H9 (cell line): ENCODE data around the gene LIMS3. TPM values are rescaled to one million over a fixed set of nuclear protein-coding genes. Genes with fewer than 3 reads are reported as not detected.
"Not testable (repeated sequence)": the region's sequence is repeated elsewhere in the genome, so short reads cannot be mapped to it uniquely, and the experiment has no call there.

Source experiments
- DNase-seq: peaks from one replicate; pipeline ENCODE4 v3.0.0-alpha.2; 2017
- H2AFZ ChIP-seq: one replicate; pipeline ENCODE4 v1.6.1; 2013; ENCODE audit warnings: mild to moderate bottlenecking, low read length, control low read depth, moderate library complexity
- H2AK5ac ChIP-seq: 2 replicates; pipeline ENCODE4 v1.6.1; 2013; ENCODE audit warnings: low read length, control low read depth, mixed read lengths; ENCODE audit not compliant: insufficient read length
- H2BK120ac ChIP-seq: one replicate; pipeline ENCODE4 v1.6.1; 2013; ENCODE audit warnings: low read depth, mild to moderate bottlenecking, low read length, control low read depth, inconsistent platforms; ENCODE audit not compliant: poor library complexity, severe bottlenecking
- H2BK12ac ChIP-seq: 2 replicates; pipeline ENCODE4 v1.6.1; 2013; ENCODE audit warnings: low read length, control low read depth, mixed read lengths, low read depth; ENCODE audit not compliant: insufficient read length
- H2BK15ac ChIP-seq: 2 replicates; pipeline ENCODE4 v1.6.1; 2013; ENCODE audit warnings: low read depth, low read length, control low read depth
- H2BK20ac ChIP-seq: one replicate; pipeline ENCODE4 v1.6.1; 2013; ENCODE audit warnings: low read depth, mild to moderate bottlenecking, low read length, control low read depth, inconsistent platforms; ENCODE audit not compliant: poor library complexity, severe bottlenecking
- H2BK5ac ChIP-seq: 2 replicates; pipeline ENCODE4 v1.6.1; 2013; ENCODE audit warnings: low read length, control low read depth, mixed read lengths; ENCODE audit not compliant: insufficient read length
- H3K14ac ChIP-seq: 2 replicates; pipeline ENCODE4 v1.6.1; 2013; ENCODE audit warnings: low read length, control low read depth; ENCODE audit not compliant: insufficient read depth
- H3K18ac ChIP-seq: 2 replicates; pipeline ENCODE4 v1.6.1; 2013; ENCODE audit warnings: low read depth, mild to moderate bottlenecking, mixed read lengths, low read length, control low read depth; ENCODE audit not compliant: insufficient read length
- H3K23ac ChIP-seq: 2 replicates; pipeline ENCODE4 v1.6.1; 2013; ENCODE audit warnings: low read length, control low read depth, mixed read lengths, low read depth; ENCODE audit not compliant: insufficient read length
- H3K23me2 ChIP-seq: 2 replicates; pipeline ENCODE4 v1.6.1; 2013; ENCODE audit warnings: low read depth, mild to moderate bottlenecking, mixed read lengths, low read length, control low read depth; ENCODE audit not compliant: insufficient read length, poor library complexity, severe bottlenecking
- H3K27ac ChIP-seq: 2 replicates; pipeline ENCODE4 v1.5.1; 2013; ENCODE audit warnings: low read length, control low read depth, mixed read lengths, low read depth; ENCODE audit not compliant: insufficient read length
- H3K27me3 ChIP-seq: 2 replicates; pipeline ENCODE4 v1.6.1; 2013; ENCODE audit warnings: low read length, control low read depth, inconsistent platforms; ENCODE audit not compliant: insufficient read depth
- H3K4ac ChIP-seq: 2 replicates; pipeline ENCODE4 v1.6.1; 2013; ENCODE audit warnings: low read depth, mild to moderate bottlenecking, control low read depth, inconsistent platforms, low read length, moderate library complexity
- H3K4me1 ChIP-seq: 2 replicates; pipeline ENCODE4 v1.6.1; 2013; ENCODE audit warnings: low read length, control low read depth, inconsistent platforms; ENCODE audit not compliant: insufficient read depth
- H3K4me2 ChIP-seq: 2 replicates; pipeline ENCODE4 v1.6.1; 2013; ENCODE audit warnings: low read length, control low read depth, mixed read lengths; ENCODE audit not compliant: insufficient read length, insufficient read depth
- H3K56ac ChIP-seq: 2 replicates; pipeline ENCODE4 v1.6.1; 2013; ENCODE audit warnings: low read depth, mild to moderate bottlenecking, mixed read lengths, low read length, control low read depth; ENCODE audit not compliant: insufficient read length
- H3K79me1 ChIP-seq: 2 replicates; pipeline ENCODE4 v1.6.1; 2013; ENCODE audit warnings: low read depth, mild to moderate bottlenecking, moderate library complexity, low read length, control low read depth, inconsistent platforms; ENCODE audit not compliant: insufficient read depth, poor library complexity, severe bottlenecking
- H3K79me2 ChIP-seq: 2 replicates; pipeline ENCODE4 v1.6.1; 2013; ENCODE audit warnings: low read length, control low read depth, inconsistent platforms; ENCODE audit not compliant: insufficient read depth
- H3K9ac ChIP-seq: 2 replicates; pipeline ENCODE4 v1.6.1; 2013; ENCODE audit warnings: low read length, control low read depth, mixed read lengths; ENCODE audit not compliant: insufficient read length; ENCODE audit errors: extremely low read depth
- H3K9me3 ChIP-seq: one replicate; pipeline ENCODE4 v1.6.1; 2013; ENCODE audit warnings: low read depth, low read length, inconsistent platforms; ENCODE audit not compliant: control insufficient read depth
- H3T11ph ChIP-seq: one replicate; pipeline ENCODE4 v1.6.1; 2013; ENCODE audit warnings: mild to moderate bottlenecking, low read length, control low read depth, inconsistent platforms
- H4K20me1 ChIP-seq: one replicate; pipeline ENCODE4 v1.6.1; 2013; ENCODE audit not compliant: control insufficient read depth, insufficient read length, insufficient read depth
- H4K5ac ChIP-seq: 2 replicates; pipeline ENCODE4 v1.6.1; 2013; ENCODE audit warnings: low read depth, mild to moderate bottlenecking, mixed read lengths, low read length, control low read depth; ENCODE audit not compliant: insufficient read length
- H4K8ac ChIP-seq: replicated peaks from 2 replicates; pipeline ENCODE4 v1.6.1; 2013; ENCODE audit warnings: low read length, control low read depth, mixed read lengths, low read depth; ENCODE audit not compliant: insufficient read length
- H4K91ac ChIP-seq: 2 replicates; pipeline ENCODE4 v1.6.1; 2013; ENCODE audit warnings: low read depth, mild to moderate bottlenecking, moderate library complexity, mixed read lengths, low read length, control low read depth; ENCODE audit not compliant: insufficient read length
- H3K27ac Mint-ChIP-seq, 3 experiments: 2 replicates in 2 of 3; 3 replicates in 1 of 3; pipeline ENCODE4 v1.8.0; 2020 to 2021; ENCODE audit warnings: mixed read lengths in 3 of 3, mild to moderate bottlenecking in 1 of 3, moderate library complexity in 1 of 3
- H3K27me3 Mint-ChIP-seq: 2 replicates; pipeline ENCODE4 v1.8.0; 2021; ENCODE audit warnings: low read depth, mild to moderate bottlenecking, moderate library complexity, mixed read lengths
- H3K36me3 Mint-ChIP-seq, 3 experiments: 2 replicates in 2 of 3; 3 replicates in 1 of 3; pipeline ENCODE4 v1.8.0; 2020 to 2021; ENCODE audit warnings: low read depth in 3 of 3, mixed read lengths in 3 of 3; ENCODE audit not compliant: insufficient read depth in 1 of 3
- H3K4me1 Mint-ChIP-seq, 2 experiments: 2 replicates each; pipeline ENCODE4 v1.8.0; 2020; ENCODE audit warnings: mixed read lengths in 2 of 2
- H3K4me3 Mint-ChIP-seq, 2 experiments: 2 replicates in 1 of 2; 3 replicates in 1 of 2; pipeline ENCODE4 v1.8.0; 2020 to 2021; ENCODE audit warnings: mild to moderate bottlenecking in 2 of 2, mixed read lengths in 2 of 2, moderate library complexity in 1 of 2
- H3K9me3 Mint-ChIP-seq, 2 experiments: 2 replicates in 1 of 2; 3 replicates in 1 of 2; pipeline ENCODE4 v1.8.0; 2020; ENCODE audit warnings: mild to moderate bottlenecking in 2 of 2, mixed read lengths in 2 of 2, moderate library complexity in 1 of 2
- WGBS: extraction: QIAGEN DNeasy Blood & Tissue Kit; methylation state at CpG from one replicate; pipeline ENCODE4 v1.1.7; 2013; ENCODE audit warnings: missing lambda C conversion rate, low lambda C conversion rate, mixed read lengths; ENCODE audit not compliant: insufficient read length; ENCODE audit errors: extremely low coverage; 5-methylcytosine and 5-hydroxymethylcytosine counted together
- total RNA-seq: library from RNA; stranded (reverse); gene quantifications from 2 replicates; pipeline ENCODE4 v1.2.1, GENCODE V29; 2021

LIMS3 gene
- total RNA-seq, 1 experiment from 2014 or later, result 0.46 TPM

GRCh38 chr2:109913911-109914310, 15.4 kb downstream of the LIMS3 start:
- not testable (repeated sequence) for H3K56ac ChIP-seq, H3K9me3 Mint-ChIP-seq, H3K4me2 ChIP-seq, H2BK15ac ChIP-seq, H2BK120ac ChIP-seq, H3K23ac ChIP-seq, H2AK5ac ChIP-seq, H2AFZ ChIP-seq, H4K91ac ChIP-seq, H2BK5ac ChIP-seq, H3T11ph ChIP-seq, H3K27me3 Mint-ChIP-seq, H3K18ac ChIP-seq, H4K8ac ChIP-seq, H3K9ac ChIP-seq, H3K27me3 ChIP-seq, H3K36me3 Mint-ChIP-seq, H3K27ac ChIP-seq, H3K4me1 Mint-ChIP-seq, H2BK12ac ChIP-seq, H3K27ac Mint-ChIP-seq, H3K9me3 ChIP-seq, H3K79me2 ChIP-seq, H2BK20ac ChIP-seq, H3K23me2 ChIP-seq, H3K14ac ChIP-seq, DNase-seq, H3K4me3 Mint-ChIP-seq, H3K79me1 ChIP-seq, H3K4ac ChIP-seq, H4K20me1 ChIP-seq, H4K5ac ChIP-seq, H3K4me1 ChIP-seq
- no CpG with 5 or more reads among the region's 2 CpGs for WGBS

GRCh38 chr2:109914552-109914951, 16.1 kb downstream of the LIMS3 start:
- not testable (repeated sequence) for H3K36me3 Mint-ChIP-seq
- WGBS, result no CpG with 5 or more reads among the region's 7 CpGs

More at GRCh38 chr2:109914552-109914951, 16.1 kb downstream of the LIMS3 start:
- not testable (repeated sequence) for H4K5ac ChIP-seq, H3K9me3 Mint-ChIP-seq, H2BK20ac ChIP-seq, H3K23me2 ChIP-seq, H3K4me3 Mint-ChIP-seq, H3K56ac ChIP-seq, H3K4ac ChIP-seq, DNase-seq, H2AFZ ChIP-seq, H3K9me3 ChIP-seq, H3K23ac ChIP-seq, H3K27ac Mint-ChIP-seq, H3K79me2 ChIP-seq, H3K14ac ChIP-seq, H3K9ac ChIP-seq, H3K27ac ChIP-seq, H4K91ac ChIP-seq, H2BK12ac ChIP-seq, H3K4me1 Mint-ChIP-seq, H3K18ac ChIP-seq, H3K4me2 ChIP-seq, H2BK5ac ChIP-seq, H3K27me3 Mint-ChIP-seq, H3K27me3 ChIP-seq, H2BK15ac ChIP-seq, H3T11ph ChIP-seq, H3K79me1 ChIP-seq, H4K20me1 ChIP-seq, H2AK5ac ChIP-seq, H2BK120ac ChIP-seq, H3K4me1 ChIP-seq, H4K8ac ChIP-seq
